ENCODE data around the gene TRIM3.

TRIM3 gene

DNA sequence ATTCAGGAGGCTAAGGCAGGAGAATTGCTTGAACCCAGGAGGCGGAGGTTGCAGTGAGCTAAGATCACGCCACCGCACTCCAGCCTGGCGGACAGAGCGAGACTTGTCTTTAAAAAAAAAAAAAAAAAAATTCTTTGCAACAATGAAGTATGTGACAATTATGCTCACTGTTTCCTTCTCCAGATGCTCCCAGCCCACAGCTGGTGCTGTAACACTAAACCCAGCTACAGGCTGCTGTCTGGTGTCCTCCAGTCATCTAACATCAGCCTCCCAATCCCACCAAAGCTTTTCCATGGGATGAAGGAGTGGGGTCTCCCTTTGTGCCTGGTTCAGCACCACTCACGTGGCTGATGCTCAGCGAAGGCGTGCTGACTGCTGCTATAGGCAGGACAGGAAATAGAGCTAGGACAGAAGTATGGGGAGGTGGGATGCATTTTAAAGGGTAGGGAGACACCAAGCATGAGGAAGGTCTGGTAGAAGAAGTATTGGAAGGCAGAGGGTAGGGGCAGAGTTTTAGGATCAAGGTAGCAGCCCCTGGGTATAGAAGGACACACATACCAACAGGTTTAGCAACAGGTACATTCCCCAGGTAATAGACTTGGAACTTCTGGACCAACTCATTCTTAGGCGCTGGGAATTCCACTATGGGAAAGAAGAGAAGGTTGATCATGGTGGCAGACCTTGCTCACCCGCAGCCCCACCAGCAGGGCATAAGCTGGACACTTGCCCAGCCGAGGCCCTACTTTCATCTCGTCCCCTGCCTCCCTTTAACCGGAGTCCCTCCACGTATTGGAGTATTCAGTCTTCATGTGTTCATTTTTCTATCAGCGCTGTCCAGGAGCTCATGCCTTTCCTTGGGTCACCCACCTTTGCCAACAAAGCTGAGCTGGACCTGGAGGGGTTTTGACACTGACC is 73.1 kb downstream of the TRIM3 start:
- DNase-seq = no peak
